ENCODE data around the gene FARP2.

FARP2 gene

GRCh38 chr2:241465543-241465942 lies 109.5 kb downstream of the FARP2 start:
- Histone ChIP-seq H3K36me3 (ENCODE audit: control insufficient read depth, insufficient read depth, low read length) (no peaks in the 10 kb centered on the region), H3K4me2 (ENCODE audit: low read length) (no peak overlapping the region), H3K27me3 (ENCODE audit: control insufficient read depth, insufficient read depth, low read length) (no peaks in the 10 kb centered on the region), H3K4me1 (peaks cover 4% of the 10 kb centered on the region), H3K9ac (no peak overlapping the region), H3K9me3 (ENCODE audit: control insufficient read depth, low read length) (no peaks in the 10 kb centered on the region), H2AFZ (no peak overlapping the region), H3K27ac (no peak overlapping the region), H3K79me2 (peaks cover 2% of the 10 kb centered on the region), H3K4me3 (ENCODE audit: low read depth, low read length) (no peak overlapping the region)
- TF ChIP-seq CTCF (IDR thresholded peaks at IDR 0.05): no peak

GRCh38 chr2:241466230-241466629 lies 110.1 kb downstream of the FARP2 start:
- H3K4me1 ChIP-seq: peaks cover 4% of the 10 kb centered on the region
- H3K79me2 ChIP-seq: peaks cover 2% of the 10 kb centered on the region
- no peak overlapping the region for H3K9ac ChIP-seq
- H3K4me2 ChIP-seq (ENCODE audit: low read length): no peak overlapping the region
- no peaks in the 10 kb centered on the region for H3K27me3 ChIP-seq (ENCODE audit: control insufficient read depth, insufficient read depth, low read length)
- no peak overlapping the region for H3K4me3 ChIP-seq (ENCODE audit: low read depth, low read length)
- no peak for TF ChIP-seq CTCF (IDR thresholded peaks at IDR 0.05)
- no peaks in the 10 kb centered on the region for H3K9me3 ChIP-seq (ENCODE audit: control insufficient read depth, low read length)
- H3K27ac ChIP-seq: no peak overlapping the region
- no peaks in the 10 kb centered on the region for H3K36me3 ChIP-seq (ENCODE audit: control insufficient read depth, insufficient read depth, low read length)
- H2AFZ ChIP-seq: no peak overlapping the region

- H3K4me1 ChIP-seq: peaks cover 4% of the 10 kb centered on the region
- no peak for TF ChIP-seq CTCF (IDR thresholded peaks at IDR 0.05)
- H3K9me3 ChIP-seq (ENCODE audit: control insufficient read depth, low read length): no peaks in the 10 kb centered on the region
- H3K4me2 ChIP-seq (ENCODE audit: low read length): no peak overlapping the region
- H3K79me2 ChIP-seq: peaks cover 14% of the 10 kb centered on the region
- no peaks in the 10 kb centered on the region for H3K27me3 ChIP-seq (ENCODE audit: control insufficient read depth, insufficient read depth, low read length)
- H3K36me3 ChIP-seq (ENCODE audit: control insufficient read depth, insufficient read depth, low read length): no peaks in the 10 kb centered on the region
- H3K9ac ChIP-seq: no peak overlapping the region
- H3K4me3 ChIP-seq (ENCODE audit: low read depth, low read length): no peak overlapping the region
- H3K27ac ChIP-seq: no peak overlapping the region
- no peak overlapping the region for H2AFZ ChIP-seq
Observed at GRCh38 chr2:241467777-241468475, 111.8 kb downstream of the FARP2 start.

- no peaks in the 10 kb centered on the region for H3K36me3 ChIP-seq (ENCODE audit: control insufficient read depth, insufficient read depth, low read length)
- H3K4me2 ChIP-seq (ENCODE audit: low read length): no peak overlapping the region
- H3K27ac ChIP-seq: no peak overlapping the region
- H3K9ac ChIP-seq: no peak overlapping the region
- TF ChIP-seq CTCF (IDR thresholded peaks at IDR 0.05): no peak
- H3K4me3 ChIP-seq (ENCODE audit: low read depth, low read length): no peak overlapping the region
- H3K4me1 ChIP-seq: peaks cover 4% of the 10 kb centered on the region
- no peaks in the 10 kb centered on the region for H3K9me3 ChIP-seq (ENCODE audit: control insufficient read depth, low read length)
- peaks cover 19% of the 10 kb centered on the region for H3K79me2 ChIP-seq
- H2AFZ ChIP-seq: no peak overlapping the region
- no peaks in the 10 kb centered on the region for H3K27me3 ChIP-seq (ENCODE audit: control insufficient read depth, insufficient read depth, low read length)
Observed at GRCh38 chr2:241468476-241468781, 112.3 kb downstream of the FARP2 start.

- peaks cover 4% of the 10 kb centered on the region for H3K4me1 ChIP-seq
- H3K27me3 ChIP-seq (ENCODE audit: control insufficient read depth, insufficient read depth, low read length): no peaks in the 10 kb centered on the region
- no peaks in the 10 kb centered on the region for H3K9me3 ChIP-seq (ENCODE audit: control insufficient read depth, low read length)
- peaks cover 24% of the 10 kb centered on the region for H3K79me2 ChIP-seq
- no peak overlapping the region for H3K9ac ChIP-seq
- no peak overlapping the region for H2AFZ ChIP-seq
- TF ChIP-seq CTCF (IDR thresholded peaks at IDR 0.05): no peak
- no peak overlapping the region for H3K4me2 ChIP-seq (ENCODE audit: low read length)
- no peak overlapping the region for H3K4me3 ChIP-seq (ENCODE audit: low read depth, low read length)
- H3K36me3 ChIP-seq (ENCODE audit: control insufficient read depth, insufficient read depth, low read length): no peaks in the 10 kb centered on the region
- H3K27ac ChIP-seq: no peak overlapping the region
Observed at GRCh38 chr2:241469746-241470145, 113.7 kb downstream of the FARP2 start.

All from parathyroid adenoma (tissue), 2 donors.